Measurements from ENCODE around the gene DGKQ.

Gene DGKQ

DNA sequence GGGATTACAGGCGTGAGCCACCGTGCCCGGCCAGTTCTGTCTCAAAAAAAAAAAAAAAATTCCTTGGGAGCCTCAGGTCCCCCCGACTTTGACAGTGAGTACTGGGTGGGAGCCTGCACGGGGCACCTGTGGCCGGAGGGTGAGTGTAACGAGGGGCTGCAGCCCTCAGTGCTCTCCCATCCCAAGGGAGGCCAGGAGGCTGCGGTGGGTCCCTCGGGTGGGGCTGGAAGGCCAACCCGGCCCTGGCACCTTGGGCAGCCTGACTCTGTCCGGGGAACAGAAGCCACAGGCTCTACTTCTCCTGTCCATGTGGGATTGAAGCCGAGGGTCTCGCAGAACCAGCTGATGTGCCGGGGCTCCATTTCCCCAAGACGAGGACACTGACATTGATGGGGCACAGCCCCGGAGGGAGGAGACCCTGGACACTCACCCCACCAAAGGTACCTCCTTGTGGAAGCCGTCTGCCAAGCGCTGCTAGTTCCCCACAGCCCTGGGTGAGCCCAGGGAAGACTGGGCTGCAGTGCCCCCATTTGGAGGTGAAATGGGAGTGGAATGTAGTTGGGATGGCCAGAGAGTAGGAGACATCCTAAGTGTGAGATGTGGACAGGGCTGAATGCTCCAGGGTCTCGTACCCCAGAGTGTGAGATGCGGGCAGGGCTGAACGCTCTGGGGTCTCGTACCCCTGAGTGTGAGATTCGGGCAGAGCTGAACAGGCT lies 22.1 kb upstream of the DGKQ start:
- no peak for DNase-seq

DNA sequence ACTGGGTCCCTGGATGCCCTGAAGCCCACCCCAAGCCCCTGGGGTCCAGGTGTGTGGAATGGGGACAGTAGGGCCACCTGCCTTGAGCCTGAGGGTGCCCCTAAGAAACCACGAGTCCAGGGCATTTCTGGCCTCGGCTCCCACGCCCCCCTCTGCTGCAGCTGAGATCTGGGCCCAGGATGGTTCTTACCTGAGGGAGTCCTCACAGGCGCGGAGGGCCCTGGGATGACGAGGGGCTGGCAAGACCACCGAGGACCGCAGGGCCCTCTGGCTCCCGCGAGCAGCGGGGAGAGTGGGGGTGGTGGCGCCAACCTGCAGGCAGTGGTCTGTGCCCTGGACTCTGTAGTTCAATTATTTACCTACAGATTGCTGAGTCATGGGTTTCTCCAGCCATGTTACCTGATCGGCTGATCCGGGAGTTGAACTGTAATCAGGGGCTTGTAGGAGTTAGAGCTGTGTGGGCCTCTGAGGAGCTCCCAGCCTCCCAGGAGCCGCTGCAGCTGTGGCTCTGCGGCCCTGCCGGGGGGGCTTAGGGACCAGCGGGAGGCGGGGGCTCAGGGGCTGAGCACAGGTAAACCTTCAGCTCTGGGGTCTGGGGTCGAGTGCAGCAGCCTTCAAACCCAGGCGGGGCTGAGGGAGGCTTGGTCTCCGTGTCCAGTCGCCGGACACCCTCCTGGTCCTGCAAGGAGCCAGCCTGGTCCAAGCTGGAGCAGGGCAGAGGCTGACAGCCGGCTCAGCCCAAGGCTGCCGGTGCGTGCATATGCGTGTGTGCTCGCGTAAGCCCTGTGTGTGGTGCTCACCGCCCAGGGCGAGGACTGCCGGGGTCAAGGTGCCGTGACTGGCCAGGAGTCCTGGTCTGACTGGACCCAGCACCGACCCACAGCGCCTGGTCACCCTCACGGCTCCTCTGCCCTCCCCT lies 20.0 kb upstream of the DGKQ start, which contains the start of gene SLC26A1:
SLC26A1 (minus strand) TSS at position 294 of the 919 bp plus-strand sequence. CDS start 1,701 bp downstream, outside the sequence.
- no peak for DNase-seq

DNA sequence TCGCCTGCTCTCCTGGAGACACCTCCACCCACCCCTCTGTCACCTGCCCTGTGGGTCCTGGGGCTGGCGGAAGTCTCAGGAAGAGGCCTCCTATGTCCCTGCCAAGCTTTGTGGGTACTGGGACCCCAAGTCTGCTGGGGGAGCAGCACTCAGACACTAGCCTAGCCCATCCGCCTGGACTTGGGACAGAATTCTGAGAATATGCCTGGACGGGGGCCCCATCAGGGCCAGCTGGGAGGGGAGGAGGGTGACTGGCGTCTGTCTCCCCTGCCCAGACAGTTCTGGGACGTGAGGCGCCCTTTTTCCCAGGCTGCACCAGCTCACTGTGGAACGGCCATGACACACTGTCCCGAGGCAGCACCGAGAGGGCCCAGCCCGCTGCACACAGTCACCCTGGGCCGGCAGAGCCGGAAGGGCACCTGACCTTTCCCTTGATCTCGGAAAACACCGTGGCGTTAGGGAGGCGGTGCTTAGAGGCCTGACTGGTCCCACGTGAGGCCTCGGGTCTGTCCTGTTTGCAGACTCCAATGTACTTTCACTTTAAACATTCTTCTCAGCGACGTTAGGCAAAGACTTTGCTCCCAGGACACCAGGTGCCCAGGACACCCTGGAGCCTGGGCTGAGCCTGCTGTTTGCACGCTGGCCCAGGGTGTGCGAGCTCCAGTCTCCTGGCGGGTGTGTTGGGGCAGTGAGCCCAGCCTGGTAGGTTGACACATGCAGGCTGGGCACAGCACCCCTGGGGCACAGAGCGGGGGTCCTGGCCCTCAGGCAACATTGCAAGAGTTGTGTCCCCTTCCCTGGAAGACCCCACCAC lies 19.1 kb upstream of the DGKQ start:
- DNase-seq = no peak

DNA sequence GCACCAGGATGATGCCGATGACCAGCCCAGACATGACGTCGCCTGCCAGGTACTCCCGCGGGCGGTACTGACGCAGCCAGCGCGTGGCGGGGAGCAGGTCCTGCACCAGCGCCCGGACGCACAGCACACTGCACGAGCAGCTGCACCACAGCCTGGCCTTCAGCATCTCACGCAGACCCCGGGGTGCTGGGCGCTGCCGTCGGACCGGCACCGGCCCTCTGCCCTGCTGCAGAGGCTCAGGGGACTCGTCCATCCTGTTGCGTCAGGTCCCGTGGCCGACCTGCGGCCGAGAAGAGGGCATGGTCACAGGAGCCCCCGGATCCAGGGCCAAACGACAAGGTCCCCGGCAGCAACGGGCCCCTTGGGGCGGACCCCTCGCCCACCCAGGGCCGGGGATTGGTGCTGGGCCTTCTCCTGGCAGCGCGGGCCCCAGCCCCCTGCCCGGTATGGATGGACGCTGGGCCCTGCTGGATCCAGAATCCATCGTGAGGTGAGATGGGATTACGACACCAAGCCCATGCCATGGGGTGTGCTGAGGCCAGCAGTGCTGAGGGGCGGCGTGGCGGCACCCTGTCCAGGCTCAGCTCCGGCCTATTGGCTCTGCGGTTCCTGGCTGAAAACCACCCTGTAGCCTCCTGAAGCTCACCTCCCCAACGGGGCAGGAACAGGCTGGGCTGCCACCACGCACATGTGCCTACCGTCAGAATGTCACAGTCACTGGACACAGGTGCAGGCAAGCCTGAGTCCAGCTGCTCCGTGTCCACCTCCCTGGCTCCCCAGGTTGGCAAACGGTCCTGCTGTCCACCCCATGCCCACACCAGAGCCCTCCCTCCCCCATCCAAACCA lies 18.3 kb upstream of the DGKQ start:
- DNase-seq = no peak

DNA sequence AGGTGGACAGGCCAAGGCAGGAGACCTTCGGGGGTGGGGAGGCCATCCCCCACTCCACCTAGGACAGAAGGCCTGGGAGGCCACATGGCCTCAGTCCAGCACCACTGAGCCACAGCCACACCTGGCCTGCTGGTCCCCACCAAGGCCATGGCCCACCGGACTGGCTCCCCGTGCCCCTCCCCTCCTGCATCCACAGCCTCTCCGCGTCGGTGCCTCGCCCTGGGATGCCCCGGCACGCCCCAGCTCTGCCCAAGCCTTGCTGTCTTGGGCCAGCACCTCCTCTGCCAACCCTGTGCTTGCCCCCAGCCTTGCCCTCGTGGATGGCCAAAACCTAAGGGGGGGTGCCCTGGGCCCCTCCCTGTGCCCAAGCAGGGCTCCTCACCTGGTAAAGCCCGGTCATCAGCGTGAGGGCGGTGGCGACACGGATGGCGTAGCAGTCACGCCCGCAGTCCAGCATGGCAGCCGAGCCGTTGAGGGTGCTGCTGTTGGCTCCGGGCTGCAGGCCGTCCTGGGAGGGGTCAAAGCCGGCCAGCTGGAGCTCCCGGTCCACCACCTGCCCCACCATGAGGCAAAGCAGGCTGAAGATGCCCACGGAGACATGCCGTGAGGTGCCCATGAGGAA lies 17.5 kb upstream of the DGKQ start:
- DNase-seq = no peak

DNA sequence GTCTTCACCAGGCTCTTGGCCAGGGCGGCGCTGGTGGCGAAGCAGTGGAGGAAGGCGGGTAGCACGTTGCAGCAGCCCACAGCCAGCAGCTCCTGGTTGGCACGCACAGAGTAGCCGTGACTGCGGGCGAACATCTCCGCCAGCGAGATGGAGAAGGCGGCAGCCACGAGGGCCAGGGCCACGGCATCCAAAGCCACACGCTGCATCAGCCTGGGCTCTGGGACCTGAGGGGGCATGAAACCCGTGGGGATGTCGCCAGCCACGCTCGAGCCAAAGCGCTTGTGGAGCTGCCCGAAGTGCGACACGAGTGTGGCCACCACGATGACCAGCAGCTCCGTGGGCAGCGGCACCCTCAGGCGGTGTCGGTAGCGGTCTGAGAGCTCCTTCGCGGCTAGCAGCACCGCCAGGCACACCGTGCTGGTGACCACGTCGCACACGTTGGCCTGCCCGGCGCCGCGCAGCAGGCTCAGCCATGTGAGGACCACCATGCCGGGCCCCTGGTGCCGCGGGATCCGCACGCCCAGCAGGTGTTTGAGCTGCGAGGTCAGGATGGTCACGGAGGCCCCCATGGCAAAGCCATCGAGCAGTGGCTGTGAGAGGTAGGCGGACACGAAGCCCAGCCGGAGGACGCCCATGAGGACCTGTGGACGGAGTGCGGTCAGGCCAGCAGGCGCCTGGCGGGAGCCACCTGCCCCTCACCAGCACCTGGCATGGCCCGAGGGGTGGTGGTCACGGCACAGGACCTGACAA lies 16.5 kb upstream of the DGKQ start:
- no peak for DNase-seq

DNA sequence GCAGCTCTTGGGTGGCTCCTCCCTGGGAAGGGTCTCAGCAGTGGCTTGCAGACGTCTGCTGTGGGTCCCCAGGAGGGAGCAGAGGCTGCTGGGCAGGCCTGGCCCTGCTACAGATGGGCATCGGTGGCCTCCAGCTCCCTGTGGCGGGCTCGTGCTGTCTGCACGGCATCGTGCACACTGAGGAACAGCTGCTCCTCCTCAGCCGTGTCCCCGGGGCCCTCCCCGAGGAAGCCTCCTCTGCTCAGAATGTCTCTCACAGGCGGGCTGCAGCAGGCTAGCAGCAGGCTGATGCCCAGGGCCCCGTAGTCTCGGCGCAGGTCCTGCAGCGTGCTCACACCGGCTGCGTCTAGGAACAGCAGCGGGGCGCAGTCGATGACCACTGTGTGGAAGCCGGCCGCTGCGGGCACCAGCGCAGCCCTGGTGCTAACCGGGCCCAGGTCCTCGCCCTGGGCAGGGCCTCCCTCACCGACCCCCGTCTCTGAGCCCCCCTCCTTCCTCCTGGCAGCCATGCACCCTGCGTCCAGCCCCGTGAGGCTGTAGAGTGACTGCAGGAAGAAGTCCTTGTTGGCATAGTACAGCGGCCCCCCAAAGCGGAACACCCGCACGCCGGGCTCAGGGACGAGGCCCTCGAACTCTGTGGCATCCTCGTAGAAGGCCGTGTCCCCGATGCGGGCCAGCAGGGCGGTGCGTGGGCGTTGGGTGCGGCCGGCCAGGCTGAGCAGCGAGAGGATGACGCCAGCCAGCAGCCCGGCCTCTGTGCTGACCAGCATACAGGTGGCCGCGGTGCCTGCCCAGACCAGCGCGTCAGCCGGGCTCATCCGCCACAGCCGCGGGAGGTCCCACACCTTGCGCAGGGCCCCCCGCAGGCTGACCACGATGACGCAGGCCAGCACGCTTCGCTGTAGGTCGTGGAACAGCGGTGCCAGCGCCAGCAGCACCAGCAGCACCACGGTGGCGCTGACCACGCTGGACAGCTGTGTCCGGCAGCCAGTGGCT lies 15.7 kb upstream of the DGKQ start:
- DNase-seq = no peak

DNA sequence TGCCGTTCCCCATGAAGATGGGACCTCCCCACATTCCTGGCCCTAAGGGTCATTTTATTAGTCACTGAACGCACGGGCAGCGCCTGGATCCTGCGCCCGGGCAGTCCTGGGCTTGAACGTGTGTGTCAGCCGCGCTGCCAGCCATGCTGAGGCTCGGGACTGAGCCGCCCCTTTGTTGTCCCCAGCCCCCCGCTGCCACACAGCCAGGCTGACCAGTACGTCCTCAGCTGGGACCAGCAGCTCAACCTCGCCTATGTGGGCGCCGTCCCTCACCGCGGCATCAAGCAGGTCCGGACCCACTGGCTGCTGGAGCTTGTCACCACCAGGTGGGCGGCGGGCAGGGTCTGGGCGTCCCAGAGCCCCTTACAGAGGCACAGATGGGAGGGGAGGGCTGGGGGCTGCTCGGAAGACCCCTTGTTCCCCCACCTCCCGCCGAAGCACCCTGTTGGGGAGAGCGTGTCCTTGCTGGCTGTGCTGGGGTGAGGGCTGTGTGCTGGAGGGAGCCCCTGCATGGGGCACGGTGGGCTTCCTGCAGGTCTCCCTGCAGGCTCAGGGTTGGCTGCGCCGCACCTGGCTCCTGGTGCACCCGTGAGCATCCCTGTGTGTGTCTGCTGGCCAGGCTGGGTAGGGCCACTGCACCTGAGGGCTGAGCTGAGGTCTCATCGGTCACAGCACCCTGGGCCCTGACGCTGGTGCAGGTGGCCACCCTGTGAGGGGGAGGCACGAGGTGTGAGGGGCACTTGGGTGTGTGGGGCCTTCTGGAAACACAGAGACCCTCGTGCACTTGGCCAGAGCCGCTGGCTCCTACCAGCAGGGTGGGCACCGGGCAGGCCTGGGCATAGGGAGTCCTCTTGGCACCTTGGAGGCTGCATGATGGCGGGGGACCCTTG lies 14.5 kb upstream of the DGKQ start:
- no peak for DNase-seq

DNA sequence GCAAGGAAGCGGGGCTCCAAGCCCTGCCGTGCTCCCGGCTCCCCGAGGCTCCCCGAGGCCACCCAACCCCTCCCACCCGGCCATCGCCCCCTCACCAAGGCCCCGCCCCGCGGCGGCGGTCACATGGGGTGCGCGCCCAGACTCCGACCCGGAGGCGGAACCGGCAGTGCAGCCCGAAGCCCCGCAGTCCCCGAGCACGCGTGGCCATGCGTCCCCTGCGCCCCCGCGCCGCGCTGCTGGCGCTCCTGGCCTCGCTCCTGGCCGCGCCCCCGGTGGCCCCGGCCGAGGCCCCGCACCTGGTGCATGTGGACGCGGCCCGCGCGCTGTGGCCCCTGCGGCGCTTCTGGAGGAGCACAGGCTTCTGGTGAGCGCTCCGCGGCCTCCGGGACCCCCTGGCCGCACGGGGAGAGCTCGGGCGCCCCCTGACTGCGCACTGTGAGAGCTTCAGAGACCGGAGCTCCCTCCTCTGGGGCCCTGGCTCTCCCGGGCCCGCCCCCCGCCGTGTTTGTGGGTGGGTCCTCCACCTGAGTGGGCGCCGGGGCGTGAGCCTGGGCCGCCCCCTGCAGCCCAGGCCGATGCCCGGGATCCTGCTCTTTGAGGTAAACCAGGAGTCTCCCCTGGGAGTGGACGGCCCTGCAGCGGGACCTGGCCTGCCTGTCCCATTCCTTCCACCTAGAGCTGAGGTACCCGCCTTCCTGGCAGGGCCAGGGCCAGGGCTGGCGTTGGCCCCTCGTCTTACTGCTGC lies 13.7 kb upstream of the DGKQ start, which contains the start of gene IDUA:
IDUA (plus strand) TSS at position 166 of the 745 bp plus-strand sequence; CDS start at position 207, 41 bp downstream.
- peak; percentile 74 to 78 for DNase-seq

DNA sequence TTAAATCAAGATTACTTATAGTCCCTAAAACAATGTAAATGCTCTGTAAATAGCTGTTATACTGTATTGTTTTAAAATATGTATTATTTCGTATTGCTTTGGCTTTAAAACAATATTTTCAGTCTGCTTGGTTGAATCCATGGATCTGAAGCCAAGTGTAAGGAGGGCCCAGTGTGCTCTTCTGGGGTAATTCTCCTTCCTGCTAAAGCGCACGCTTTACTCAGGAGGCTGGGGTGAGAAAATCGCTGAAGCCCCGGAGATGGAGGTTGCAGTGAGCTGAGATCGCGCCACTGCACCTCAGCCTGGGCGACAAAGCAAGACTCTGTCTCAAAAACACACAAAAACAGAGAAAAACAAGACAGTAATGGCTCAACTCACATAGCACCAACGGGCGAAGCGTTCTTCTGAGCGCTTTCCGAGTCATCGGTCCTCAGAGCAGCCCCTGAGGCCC lies 13.1 kb upstream of the DGKQ start:
- DNase-seq = no peak

DNA sequence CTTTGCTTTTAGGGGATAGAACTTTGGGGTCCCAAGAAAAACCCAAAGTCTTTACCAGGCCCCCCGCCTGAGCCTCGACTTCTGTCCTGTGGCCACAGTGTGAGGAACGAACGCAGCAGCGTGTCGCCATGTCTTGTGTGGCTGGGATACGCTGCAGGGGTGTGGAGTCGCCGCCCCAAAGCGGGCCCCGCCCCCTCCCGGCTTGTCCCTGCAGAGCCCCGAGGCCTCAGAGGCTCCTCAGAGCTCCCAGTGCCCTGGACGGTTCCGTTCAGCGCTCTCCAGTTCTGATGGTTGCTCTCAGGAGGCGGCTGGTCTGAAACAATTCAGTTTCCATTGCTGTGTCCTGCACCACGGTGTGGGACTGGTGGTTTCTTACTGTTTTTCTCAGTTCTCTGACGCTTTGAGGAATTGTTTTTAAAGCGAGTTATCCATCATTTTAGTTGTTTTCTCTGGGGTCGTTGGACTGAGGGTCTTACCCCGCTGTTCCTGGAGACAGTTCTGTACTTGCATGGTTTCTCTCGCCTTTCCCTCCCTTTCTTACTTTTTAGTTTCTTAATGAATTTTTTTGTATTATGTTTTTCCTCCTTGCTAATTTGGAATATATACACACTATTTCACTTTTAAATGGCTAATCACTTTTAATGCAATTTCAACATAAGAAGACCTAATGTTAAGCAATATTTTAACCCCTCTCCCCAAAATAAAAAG lies 11.9 kb upstream of the DGKQ start:
- peak; percentile 67 to 70 for DNase-seq

DNA sequence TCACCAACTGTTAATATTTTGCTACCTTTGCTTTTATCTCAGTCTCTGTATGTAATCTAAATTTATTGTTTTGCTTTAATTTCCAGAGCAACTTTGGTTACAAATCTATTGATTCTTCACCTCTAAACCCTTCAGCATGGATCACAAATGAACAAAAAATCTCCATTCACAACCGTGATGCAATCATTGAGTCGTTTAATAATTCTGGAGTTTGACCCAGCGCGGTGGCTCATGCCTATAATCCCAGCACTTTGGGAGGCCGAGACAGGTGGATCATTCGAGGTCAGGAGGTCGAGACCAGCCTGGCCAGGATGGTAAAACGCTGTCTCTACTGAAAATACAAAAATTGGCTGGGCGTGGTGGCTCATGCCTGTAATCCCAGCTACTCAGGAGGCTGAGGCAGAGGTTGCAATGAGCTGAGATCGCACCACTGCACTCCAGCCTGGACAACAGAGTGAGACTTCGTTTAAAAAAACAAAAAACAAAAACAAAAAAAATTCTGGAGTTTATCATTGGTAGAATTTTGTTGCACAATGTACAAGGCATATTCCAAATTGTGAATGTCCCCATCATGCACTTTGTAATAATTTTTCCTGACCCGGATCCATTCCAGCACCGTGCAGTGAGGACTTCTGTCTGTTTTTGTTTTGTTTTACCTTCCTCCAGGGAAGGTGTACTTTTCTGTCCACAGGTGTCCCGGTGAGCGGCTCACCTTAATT lies 11.1 kb upstream of the DGKQ start:
- DNase-seq = no peak

DNA sequence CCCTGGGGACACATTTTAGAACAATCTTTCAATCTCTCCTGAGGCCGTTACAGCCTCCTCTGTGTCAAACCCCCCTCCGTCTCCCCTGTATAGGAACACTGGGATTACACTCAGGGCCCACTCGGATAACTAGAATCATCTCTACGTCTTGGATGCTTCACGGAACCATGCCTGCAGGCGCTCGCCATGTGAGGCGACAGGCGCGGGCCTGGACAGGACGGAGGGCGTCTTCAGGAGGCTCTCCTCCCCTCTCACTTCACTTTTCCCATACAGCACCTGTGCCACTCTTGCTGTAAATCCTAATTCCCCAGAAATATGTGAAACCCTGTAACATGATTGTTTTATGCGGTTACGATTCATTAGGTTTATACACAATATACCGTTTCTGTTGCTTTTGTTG lies 9.4 kb upstream of the DGKQ start:
- DNase-seq = no peak

DNA sequence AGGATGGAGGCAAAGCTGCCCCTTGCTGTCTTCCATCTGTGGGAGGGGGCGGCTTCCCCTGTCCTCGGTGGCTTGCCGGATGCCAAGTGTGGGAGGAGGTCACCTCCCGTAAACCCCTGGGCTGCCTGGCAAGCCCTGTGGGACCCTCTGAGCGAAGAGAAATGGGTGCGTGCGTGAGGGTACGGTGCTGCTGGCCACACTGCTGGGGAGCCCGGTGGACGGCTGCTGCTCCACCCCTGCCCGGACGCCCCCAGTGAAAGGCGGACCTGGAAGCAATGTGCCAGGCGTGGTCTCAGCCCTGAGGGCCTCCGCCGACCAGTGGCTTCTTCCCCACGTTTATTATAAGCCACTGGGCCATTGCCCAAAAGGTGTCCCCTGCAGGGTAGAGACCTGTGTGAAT lies 8.9 kb upstream of the DGKQ start:
- DNase-seq = no peak

DNA sequence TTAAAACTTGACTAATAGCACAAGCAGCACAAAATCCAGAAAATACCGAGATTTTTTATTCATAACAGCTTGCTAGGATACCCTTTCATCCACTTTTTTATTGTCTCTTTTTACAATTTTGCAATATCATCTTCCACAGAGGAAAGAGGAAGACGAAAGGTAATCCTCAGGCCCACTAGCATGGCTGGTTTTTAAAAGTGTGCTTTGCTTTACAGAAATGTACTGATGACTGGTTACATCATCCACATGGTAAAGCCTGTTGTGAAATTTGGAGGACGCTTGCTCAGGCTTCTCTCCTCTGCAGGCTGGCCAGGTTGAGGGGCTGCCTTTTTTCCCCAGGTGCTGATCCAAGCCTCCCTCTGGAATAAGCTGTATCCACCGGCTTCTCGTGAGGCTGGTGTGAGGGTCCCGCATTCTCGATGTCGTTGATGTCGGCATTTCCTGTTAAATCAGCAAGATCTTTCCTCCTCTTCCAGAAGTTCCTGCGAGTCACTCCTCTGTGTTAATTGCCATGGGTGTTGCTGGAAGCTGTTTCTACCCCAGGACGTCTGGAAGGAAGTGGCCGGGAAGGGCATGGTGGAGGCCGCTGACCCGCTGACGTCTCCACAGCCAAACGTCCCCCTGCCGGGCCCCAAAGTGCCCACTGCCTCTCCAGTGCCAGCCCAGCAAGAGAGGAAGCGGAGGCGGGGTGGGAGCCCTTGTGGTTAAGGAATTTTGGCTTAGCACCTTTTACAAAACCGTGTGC lies 5.8 kb upstream of the DGKQ start:
- DNase-seq = no peak

Measured in stimulated activated CD4-positive, alpha-beta T cell treated with anti-CD3 and anti-CD28 coated beads, Interleukin-2, amount 100 ng/mL, for 48 hours (primary cell).